C4-2B (cell line): ENCODE results near the gene FYB2.

Experiments
- H3K27ac ChIP-seq: fragments of 450-650 bp; 2 replicates; pipeline ENCODE4 v1.5.1; 2017
- CTCF ChIP-seq: fragments of 450-650 bp; conservative IDR thresholded peaks from 2 replicates; pipeline ENCODE4 v1.5.1; 2017; ENCODE audit warnings: mild to moderate bottlenecking
- ZFX ChIP-seq: fragments of 450-650 bp; IDR thresholded peaks from 2 replicates; pipeline ENCODE4 v1.6.1; 2017

The FYB2 gene

DNA sequence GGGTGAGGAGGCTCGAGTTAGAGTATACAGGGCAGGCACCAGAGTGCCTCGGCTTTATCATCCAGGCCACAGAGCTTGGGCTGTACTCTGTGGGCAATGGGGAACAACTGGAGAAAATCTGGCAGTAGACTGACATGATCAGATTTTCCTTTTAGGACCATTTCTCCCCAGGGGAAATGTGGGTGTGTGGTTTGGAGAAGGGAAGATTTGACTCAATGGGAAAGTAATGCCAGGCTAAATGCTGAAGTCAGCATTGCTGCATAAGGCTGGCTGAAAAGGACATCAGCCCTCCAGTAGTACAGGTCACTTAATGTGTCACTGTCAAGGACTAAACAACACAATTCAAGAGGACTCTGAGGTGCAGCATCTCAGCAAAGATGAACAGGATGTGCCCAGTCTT is 5.0 kb downstream of the FYB2 start:
- TF ChIP-seq CTCF (no peak), ZFX (no peak)
- no peak overlapping the region for H3K27ac ChIP-seq

DNA sequence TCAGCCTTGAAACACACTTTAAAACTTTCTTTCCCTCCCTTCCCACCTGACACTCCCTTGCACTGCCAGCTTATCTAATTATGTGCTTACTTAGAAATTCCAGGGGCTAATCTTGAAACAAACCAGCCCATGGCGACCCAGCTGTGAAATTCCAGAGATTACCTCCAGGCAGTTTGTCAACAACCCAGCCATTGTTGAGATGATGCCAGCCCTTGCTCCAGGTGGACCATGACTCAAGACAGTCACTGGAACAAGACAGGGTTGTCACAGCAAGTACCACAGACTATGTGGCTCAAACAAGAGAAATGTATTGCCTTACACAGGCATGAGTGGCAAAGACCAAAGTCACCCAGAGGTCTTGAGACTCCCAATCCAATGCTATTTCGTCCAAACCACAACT is 7.9 kb downstream of the FYB2 start:
- H3K27ac ChIP-seq = no peak overlapping the region
- TF ChIP-seq ZFX (no peak), CTCF (no peak)

GRCh38 chr1:56808410-56808809 is 10.8 kb downstream of the FYB2 start:
- TF ChIP-seq ZFX (no peak), CTCF (no peak)
- no peak overlapping the region for H3K27ac ChIP-seq

GRCh38 chr1:56806804-56807203 is 12.4 kb downstream of the FYB2 start:
- peak; percentile 17; the same call in 1 of the 2 replicates for TF ChIP-seq ZFX
- TF ChIP-seq CTCF = peak; percentile 34

GRCh38 chr1:56803561-56804156 is 15.5 kb downstream of the FYB2 start:
- TF ChIP-seq CTCF = peak; percentile 82
- no peak for TF ChIP-seq ZFX
- no peak overlapping the region for H3K27ac ChIP-seq

More at GRCh38 chr1:56806804-56807203, 12.4 kb downstream of the FYB2 start:
- peak overlapping the region; percentile 30; the same call in 1 of the 2 replicates for H3K27ac ChIP-seq

GRCh38 chr1:56799605-56800400 is 19.4 kb downstream of the FYB2 start:
- TF ChIP-seq ZFX (no peak), CTCF (no peak)
- no peak overlapping the region for H3K27ac ChIP-seq

DNA sequence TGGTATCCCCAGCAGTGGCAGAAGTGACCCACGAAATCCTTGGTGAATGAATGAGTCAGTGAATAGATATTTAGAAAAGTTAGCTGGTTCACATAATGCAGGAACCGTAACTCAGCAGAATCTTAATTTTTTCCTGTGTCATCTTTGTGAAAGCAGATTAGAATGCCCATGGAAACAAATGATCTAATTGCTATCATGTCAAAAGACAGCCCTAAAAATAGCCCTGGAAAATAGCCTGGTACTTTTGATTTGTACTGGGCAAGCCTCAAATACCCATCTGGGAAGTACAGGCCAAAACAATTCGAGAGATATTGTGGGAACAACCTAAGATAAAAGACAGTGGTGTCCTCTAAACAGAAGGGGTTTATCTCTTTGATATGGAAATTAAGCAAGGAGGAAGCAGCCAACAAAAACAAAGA is 21.1 kb downstream of the FYB2 start:
- TF ChIP-seq ZFX = no peak
- TF ChIP-seq CTCF = no peak
- no peak overlapping the region for H3K27ac ChIP-seq
